GM18870 (cell line): ENCODE measurements around the gene OR1F1.
"Not testable (repeated sequence)": the region's sequence is repeated elsewhere in the genome, so short reads cannot be mapped to it uniquely, and the experiment has no call there.

Source experiments
- ATAC-seq: cut with Tn5 transposase; IDR thresholded peaks from one replicate; pipeline ENCODE4 v1.9.1; 2021; ENCODE audit warnings: moderate library complexity; ENCODE audit not compliant: unreplicated experiment

The OR1F1 gene

DNA sequence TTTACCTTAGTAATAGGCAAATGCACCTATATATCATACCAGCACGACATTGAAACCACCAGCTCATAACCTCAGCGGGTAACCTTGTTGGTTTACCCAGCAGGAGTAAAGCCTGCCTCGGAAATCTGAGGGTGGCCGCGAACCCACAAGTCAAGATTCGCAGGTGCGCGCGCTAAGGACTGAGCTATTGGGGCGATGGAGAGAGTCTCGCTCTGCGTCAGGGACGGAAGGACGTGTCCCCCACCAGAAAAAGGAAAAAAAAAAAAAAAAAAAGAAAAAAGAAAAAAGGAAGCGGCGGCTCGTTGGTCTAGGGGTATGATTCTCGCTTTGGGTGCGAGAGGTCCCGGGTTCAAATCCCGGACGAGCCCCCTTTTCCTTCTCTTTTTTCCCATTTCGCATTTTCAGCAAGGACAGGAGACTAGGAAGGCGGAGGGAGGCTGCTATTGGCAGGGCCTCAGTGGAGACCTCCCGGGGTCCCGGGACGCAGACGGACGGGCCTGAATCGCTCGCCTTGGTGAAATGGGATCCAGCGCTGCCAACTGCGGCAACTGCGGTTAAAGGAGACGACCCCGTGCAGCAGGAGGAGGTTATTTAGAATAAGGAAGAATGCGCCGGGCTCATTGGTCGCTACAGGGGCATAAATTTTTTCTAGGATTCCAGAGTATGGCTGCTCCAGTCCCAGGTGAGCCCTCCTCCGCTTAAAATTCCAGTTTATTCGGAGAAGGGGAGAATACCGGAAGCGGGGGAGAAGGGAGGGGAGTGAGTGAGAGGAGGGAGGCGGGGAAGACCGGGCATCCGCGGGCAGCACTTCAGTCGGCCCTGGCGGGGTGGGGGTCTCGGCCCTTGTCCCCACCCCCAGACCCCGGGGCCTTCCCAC is at the start of gene OR1F1:
OR1F1 (plus strand) TSS at position 407 of the 877 bp plus-strand sequence.
- ATAC-seq: no peak

- no peak for ATAC-seq
Measured at GRCh38 chr16:3138342-3138741, 49.7 kb upstream of the OR1F1 start.

GRCh38 chr16:3138823-3139426 is 49.1 kb upstream of the OR1F1 start:
- no peak for ATAC-seq

- ATAC-seq: not testable (repeated sequence)
Measured at GRCh38 chr16:3139561-3139960, 48.4 kb upstream of the OR1F1 start.

GRCh38 chr16:3140603-3141427 is 47.2 kb upstream of the OR1F1 start:
- no peak for ATAC-seq

DNA sequence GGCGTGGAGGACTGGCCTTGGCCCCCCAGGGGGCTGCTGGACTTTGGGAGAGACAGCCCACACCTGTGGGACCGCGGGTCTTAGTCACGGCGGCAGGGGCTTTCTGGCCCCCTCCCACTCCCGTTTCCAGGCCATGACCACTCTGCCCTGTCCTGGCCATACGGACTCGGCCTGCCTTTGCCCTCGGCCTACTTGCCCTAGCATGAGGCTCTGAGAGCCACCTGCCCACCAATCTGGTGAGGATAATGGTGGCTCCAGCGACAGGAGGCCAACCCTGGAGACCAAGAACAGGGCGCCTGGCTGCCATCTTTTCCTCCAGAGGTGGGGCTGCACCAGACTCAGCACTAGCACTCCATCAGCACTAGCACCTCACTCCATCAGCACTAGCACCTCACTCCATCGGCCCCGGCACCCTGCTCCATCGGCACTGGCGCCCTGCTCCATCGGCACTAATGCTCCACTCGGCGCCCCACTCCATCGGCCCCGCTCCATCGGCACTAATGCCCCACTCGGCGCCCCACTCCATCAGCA is 46.2 kb upstream of the OR1F1 start:
- ATAC-seq: no peak

GRCh38 chr16:3142327-3142726 is 45.7 kb upstream of the OR1F1 start:
- no peak for ATAC-seq

DNA sequence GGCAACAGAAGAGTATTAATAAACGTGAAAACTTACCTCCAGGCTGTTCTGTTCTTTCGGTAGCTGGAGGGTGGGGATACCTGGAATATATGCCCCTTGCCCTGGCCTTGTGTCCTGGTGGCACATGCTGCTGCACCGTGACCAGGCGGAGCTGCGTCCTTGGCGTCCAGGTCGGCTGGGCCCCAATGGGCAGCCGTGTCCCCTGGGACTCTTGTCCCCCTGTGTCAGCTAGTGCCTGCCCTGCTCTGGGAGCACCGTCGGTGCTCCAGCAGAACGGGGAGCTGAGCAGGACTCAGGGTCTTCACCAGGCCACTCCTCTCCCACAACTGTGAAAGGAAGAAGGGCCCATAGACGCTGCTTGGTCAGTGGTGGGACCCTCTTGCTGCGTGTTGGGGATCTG is 45.2 kb upstream of the OR1F1 start:
- ATAC-seq: no peak

- no peak for ATAC-seq
Measured at GRCh38 chr16:3143189-3143588, 44.8 kb upstream of the OR1F1 start.

- no peak for ATAC-seq
Measured at GRCh38 chr16:3143598-3144320, 44.2 kb upstream of the OR1F1 start.

DNA sequence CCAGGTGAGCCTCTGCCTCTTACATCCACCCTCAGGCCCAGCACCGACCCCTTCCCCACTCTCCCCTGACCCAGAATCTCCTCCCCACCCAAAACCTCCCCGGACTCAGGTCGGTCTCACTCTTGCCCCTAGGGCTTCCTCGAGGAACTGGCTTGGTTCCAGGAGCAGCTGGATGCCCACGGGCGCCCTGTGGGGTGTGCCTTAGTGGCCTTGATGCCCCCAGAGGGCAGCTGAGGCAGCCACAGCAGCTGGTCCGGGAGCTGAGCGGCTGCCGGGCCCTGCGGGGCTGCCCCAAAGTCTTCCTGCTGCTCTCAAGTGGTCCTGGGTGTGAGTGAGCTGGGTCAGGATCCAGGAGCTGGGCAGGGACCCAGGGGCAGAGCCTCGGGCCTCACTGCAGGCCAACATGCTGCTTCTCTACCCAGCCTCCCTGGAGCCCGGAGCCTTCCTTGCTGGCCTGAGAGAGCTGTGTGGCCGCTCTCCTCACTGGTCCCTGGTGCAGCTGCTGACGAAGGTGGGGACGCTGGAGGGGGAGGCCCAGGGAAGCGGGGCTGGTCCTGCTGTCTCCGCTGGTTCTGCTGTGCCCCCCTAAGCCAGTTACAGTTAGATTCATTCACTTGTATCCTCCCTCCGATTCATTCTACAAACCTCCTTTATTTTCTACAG is 43.6 kb upstream of the OR1F1 start:
- no peak for ATAC-seq

DNA sequence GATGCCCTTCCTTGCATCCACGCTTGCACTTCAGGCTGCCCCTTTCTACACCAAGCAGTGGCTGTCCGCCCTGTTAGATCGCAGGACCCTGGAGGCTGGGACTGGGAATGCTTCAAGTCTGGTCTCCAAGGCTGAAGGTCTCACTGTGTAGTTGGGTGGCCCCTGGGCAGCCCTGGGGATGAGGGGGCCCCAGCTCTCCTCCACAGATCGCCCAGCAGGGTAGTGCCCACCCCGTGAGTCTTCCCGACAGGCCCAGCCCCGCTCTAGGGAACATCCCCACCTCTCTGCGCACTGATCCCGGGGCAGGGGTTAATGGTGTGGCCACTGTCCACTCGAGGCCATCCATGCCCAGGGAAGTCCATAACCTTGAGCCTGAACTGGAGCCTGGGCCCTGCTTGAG is 42.9 kb upstream of the OR1F1 start:
- no peak for ATAC-seq

- no peak for ATAC-seq
Measured at GRCh38 chr16:3145660-3146059, 42.3 kb upstream of the OR1F1 start.

GRCh38 chr16:3147046-3147756 is 40.8 kb upstream of the OR1F1 start:
- ATAC-seq: no peak

DNA sequence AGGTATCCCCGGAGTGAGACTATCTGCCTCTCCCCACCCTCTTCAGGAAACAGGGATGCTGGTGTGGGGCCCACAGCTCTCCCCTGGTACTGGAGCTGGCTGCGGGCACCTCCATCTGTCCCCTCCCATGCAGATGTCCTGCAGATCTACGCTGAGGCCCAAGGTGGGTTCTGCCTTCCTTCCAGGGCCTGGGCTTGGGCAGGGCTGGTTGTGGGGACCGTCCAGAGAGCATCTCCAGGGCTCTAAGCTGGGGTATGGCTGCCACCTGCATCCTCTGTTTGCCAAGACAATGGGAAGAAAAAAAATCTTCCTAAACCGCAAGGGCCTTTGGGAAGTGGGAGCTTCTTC is 40.3 kb upstream of the OR1F1 start:
- no peak for ATAC-seq

- ATAC-seq: no peak
Measured at GRCh38 chr16:3148256-3149192, 39.5 kb upstream of the OR1F1 start.

DNA sequence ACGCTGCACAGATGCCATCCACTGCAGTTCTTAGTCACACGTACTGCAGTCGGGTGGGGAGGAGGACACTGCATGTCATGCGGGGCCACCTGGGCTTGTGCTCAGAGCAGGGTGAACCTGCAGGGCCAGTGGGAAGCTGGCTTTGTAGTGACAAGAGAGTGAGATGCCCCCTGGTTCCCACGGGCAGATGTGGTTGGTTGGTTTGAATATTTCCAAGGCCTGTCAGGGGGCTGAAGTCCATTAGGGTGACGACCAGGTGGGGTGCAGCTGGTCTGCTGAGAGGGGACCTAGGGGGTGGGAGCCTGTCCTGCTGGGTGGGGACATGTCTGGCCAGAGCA is 38.8 kb upstream of the OR1F1 start:
- no peak for ATAC-seq

DNA sequence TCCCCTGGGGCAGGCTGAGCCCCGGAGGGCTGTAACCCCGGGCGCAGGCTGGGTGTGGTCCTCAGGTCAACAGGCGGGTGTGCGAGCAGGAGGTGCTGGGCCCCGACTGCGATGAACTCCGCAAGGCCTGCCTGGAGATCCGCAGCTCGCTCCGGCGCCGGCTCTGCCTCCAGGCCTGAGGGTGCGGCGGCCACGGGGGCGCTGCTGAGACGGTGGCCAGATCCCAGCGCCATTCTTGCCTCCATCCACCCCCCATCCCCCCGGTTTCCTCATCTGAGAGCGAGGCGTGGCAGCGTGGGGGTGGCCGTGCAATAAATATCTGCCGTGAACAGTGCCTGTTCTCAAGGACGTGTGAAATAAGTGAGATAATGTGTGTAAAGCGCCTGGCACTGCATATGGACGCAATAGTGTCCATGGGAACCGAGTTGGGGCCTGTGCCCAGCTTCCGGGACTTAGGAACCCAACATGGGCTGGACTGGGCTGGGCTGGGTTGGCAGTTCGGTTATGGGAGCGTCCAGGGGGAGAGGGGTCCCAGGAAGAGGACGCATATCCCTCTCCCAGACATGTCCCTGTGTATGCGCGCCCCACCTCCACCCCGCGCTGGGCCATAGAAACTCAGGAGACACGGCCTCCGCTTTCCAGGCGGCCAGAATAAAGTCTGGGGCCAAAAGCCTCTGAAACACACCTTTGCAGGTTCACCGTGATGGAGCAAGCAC is 38.2 kb upstream of the OR1F1 start:
- ATAC-seq: peak; percentile 2
